ENCODE results near the gene PKP2.

DNA sequence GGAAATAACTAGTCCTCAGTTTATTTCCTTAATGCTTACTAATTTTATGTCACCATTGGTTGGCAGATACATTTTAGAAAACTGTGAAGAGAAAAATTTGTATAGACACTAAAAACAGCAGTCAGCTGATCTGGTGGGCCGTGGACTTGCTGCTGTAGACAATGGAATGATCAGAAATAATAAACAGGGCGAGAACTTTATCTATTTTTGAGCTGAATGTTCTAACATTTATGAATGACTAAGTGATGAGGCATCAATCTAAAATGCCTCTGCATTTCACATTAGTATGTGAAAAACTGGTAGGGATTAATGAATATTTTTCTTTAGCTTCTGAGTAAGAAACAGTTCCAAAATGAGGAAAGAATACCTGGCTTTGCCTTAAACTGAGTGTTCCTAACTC lies 24.8 kb upstream of the PKP2 start:
- no peak for TF ChIP-seq EZH2 (IDR thresholded peaks at IDR 0.05; ENCODE audit: low read length, missing control alignments)
- TF ChIP-seq, protein P1, sequence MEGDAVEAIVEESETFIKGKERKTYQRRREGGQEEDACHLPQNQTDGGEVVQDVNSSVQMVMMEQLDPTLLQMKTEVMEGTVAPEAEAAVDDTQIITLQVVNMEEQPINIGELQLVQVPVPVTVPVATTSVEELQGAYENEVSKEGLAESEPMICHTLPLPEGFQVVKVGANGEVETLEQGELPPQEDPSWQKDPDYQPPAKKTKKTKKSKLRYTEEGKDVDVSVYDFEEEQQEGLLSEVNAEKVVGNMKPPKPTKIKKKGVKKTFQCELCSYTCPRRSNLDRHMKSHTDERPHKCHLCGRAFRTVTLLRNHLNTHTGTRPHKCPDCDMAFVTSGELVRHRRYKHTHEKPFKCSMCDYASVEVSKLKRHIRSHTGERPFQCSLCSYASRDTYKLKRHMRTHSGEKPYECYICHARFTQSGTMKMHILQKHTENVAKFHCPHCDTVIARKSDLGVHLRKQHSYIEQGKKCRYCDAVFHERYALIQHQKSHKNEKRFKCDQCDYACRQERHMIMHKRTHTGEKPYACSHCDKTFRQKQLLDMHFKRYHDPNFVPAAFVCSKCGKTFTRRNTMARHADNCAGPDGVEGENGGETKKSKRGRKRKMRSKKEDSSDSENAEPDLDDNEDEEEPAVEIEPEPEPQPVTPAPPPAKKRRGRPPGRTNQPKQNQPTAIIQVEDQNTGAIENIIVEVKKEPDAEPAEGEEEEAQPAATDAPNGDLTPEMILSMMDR (conservative IDR thresholded peaks at IDR 0.05 in 1 of 2, IDR thresholded peaks at IDR 0.05 in 1 of 2; ENCODE audit: low read depth in 1 of 2, low read length in 2 of 2), result no peak

Data from fibroblast of lung (primary cell).